SK-N-SH treated with all-trans-retinoic acid at 6 μM for 48 hours (cell line): Measurements from ENCODE around the gene CHST10.

ENCODE experiments used
- ATAC-seq: fragments of 200-7000 bp; cut with Tn5 transposase; 3 replicates; pipeline ENCODE4 v1.9.1; 2020; ENCODE audit warnings: mild to moderate bottlenecking, moderate library complexity
- ARNTL ChIP-seq: fragments of 450-650 bp; formaldehyde crosslinking; IDR thresholded peaks from 2 replicates; pipeline ENCODE4 v1.5.0; 2020; ENCODE audit warnings: low read depth, mild to moderate bottlenecking, moderate library complexity, borderline replicate concordance
- BACH2 ChIP-seq: fragments of 250-450 bp; sonication (Bioruptor Pico); IDR thresholded peaks from 2 replicates; pipeline ENCODE4 v1.9.0; 2021; ENCODE audit warnings: mild to moderate bottlenecking, borderline replicate concordance
- CREB5 ChIP-seq: fragments of 250-450 bp; sonication (Bioruptor Pico); IDR thresholded peaks from 2 replicates; pipeline ENCODE4 v1.5.1; 2020; ENCODE audit warnings: low read depth, mild to moderate bottlenecking, moderate library complexity
- CSDC2 ChIP-seq: fragments of 250-450 bp; sonication (Bioruptor Pico); IDR thresholded peaks from 2 replicates; pipeline ENCODE4 v1.5.0; 2020; ENCODE audit warnings: mild to moderate bottlenecking, moderate library complexity
- ESRRG ChIP-seq: fragments of 250-450 bp; sonication (Bioruptor Pico); IDR thresholded peaks from 2 replicates; pipeline ENCODE4 v1.6.1; 2021; ENCODE audit warnings: mild to moderate bottlenecking
- GLIS3 ChIP-seq: fragments of 250-450 bp; sonication (Bioruptor Pico); IDR thresholded peaks from 2 replicates; pipeline ENCODE4 v1.5.0; 2020; ENCODE audit warnings: mild to moderate bottlenecking, moderate library complexity
- ISL1 ChIP-seq: fragments of 250-450 bp; sonication (Bioruptor Pico); IDR thresholded peaks from 2 replicates; pipeline ENCODE4 v2.1.2; 2022; ENCODE audit warnings: mild to moderate bottlenecking, moderate library complexity
- OSR1 ChIP-seq: fragments of 250-450 bp; sonication (Bioruptor Pico); IDR thresholded peaks from 2 replicates; pipeline ENCODE4 v1.8.0; 2022; ENCODE audit warnings: moderate library complexity, mild to moderate bottlenecking, inconsistent platforms
- PATZ1 ChIP-seq: fragments of 250-450 bp; sonication (Bioruptor Pico); IDR thresholded peaks from 2 replicates; pipeline ENCODE4 v1.8.0; 2020; ENCODE audit warnings: mild to moderate bottlenecking, moderate library complexity, borderline replicate concordance
- PPARA ChIP-seq: fragments of 250-450 bp; sonication (Bioruptor Pico); IDR thresholded peaks from 2 replicates; pipeline ENCODE4 v1.5.0; 2020; ENCODE audit warnings: mild to moderate bottlenecking, borderline replicate concordance
- RARB ChIP-seq: fragments of 250-450 bp; sonication (Bioruptor Pico); IDR thresholded peaks from 2 replicates; pipeline ENCODE4 v1.8.0; 2021; ENCODE audit warnings: mild to moderate bottlenecking, moderate library complexity
- TOX ChIP-seq: fragments of 250-450 bp; sonication (Bioruptor Pico); IDR thresholded peaks from 2 replicates; pipeline ENCODE4 v1.8.0; 2021; ENCODE audit warnings: mild to moderate bottlenecking, moderate library complexity, borderline replicate concordance
- ZC3H10 ChIP-seq: fragments of 250-450 bp; sonication (Bioruptor Pico); IDR thresholded peaks from 2 replicates; pipeline ENCODE4 v1.5.1; 2021; ENCODE audit warnings: mild to moderate bottlenecking, moderate library complexity
- ZFP3 ChIP-seq: fragments of 250-450 bp; sonication (Bioruptor Pico); IDR thresholded peaks from 2 replicates; pipeline ENCODE4 v1.5.0; 2020; ENCODE audit warnings: mild to moderate bottlenecking, moderate library complexity
- ZFP30 ChIP-seq: fragments of 450-650 bp; formaldehyde crosslinking; IDR thresholded peaks from 2 replicates; pipeline ENCODE4 v1.5.0; 2022; ENCODE audit warnings: mild to moderate bottlenecking, moderate library complexity
- ZNF565 ChIP-seq: fragments of 450-650 bp; formaldehyde crosslinking; conservative IDR thresholded peaks from 2 replicates; pipeline ENCODE4 v1.5.0; 2020; ENCODE audit warnings: low read depth, mild to moderate bottlenecking, moderate library complexity
- ZNF8 ChIP-seq: fragments of 450-650 bp; formaldehyde crosslinking; IDR thresholded peaks from 2 replicates; pipeline ENCODE4 v1.5.0; 2020; ENCODE audit warnings: mild to moderate bottlenecking, moderate library complexity
- TF ChIP-seq, protein P1 (sequence below): fragments of 250-450 bp; sonication (Bioruptor Pico); IDR thresholded peaks from 2 replicates; pipeline ENCODE4 v1.5.0; 2020; ENCODE audit warnings: mild to moderate bottlenecking, moderate library complexity
- TF ChIP-seq, protein P2 (sequence below): fragments of 250-450 bp; sonication (Bioruptor Pico); IDR thresholded peaks from 2 replicates; pipeline ENCODE4 v1.5.1; 2021; ENCODE audit warnings: mild to moderate bottlenecking, moderate library complexity
- TF ChIP-seq, protein P3 (sequence below): fragments of 250-450 bp; sonication (Bioruptor Pico); IDR thresholded peaks from 2 replicates; pipeline ENCODE4 v1.8.0; 2021; ENCODE audit warnings: low read depth, mild to moderate bottlenecking, moderate library complexity, borderline replicate concordance

CHST10 gene

GRCh38 chr2:100407563-100407962 is 9.9 kb downstream of the CHST10 start:
- no peak for ATAC-seq
- TF ChIP-seq, protein P1, sequence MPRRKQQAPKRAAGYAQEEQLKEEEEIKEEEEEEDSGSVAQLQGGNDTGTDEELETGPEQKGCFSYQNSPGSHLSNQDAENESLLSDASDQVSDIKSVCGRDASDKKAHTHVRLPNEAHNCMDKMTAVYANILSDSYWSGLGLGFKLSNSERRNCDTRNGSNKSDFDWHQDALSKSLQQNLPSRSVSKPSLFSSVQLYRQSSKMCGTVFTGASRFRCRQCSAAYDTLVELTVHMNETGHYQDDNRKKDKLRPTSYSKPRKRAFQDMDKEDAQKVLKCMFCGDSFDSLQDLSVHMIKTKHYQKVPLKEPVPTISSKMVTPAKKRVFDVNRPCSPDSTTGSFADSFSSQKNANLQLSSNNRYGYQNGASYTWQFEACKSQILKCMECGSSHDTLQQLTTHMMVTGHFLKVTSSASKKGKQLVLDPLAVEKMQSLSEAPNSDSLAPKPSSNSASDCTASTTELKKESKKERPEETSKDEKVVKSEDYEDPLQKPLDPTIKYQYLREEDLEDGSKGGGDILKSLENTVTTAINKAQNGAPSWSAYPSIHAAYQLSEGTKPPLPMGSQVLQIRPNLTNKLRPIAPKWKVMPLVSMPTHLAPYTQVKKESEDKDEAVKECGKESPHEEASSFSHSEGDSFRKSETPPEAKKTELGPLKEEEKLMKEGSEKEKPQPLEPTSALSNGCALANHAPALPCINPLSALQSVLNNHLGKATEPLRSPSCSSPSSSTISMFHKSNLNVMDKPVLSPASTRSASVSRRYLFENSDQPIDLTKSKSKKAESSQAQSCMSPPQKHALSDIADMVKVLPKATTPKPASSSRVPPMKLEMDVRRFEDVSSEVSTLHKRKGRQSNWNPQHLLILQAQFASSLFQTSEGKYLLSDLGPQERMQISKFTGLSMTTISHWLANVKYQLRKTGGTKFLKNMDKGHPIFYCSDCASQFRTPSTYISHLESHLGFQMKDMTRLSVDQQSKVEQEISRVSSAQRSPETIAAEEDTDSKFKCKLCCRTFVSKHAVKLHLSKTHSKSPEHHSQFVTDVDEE (CRISPR knock-in tag) = no peak
- TF ChIP-seq OSR1 (CRISPR knock-in tag) (no peak), ZFP3 (CRISPR knock-in tag) (no peak), PATZ1 (CRISPR knock-in tag) (no peak), CSDC2 (CRISPR knock-in tag) (no peak), ESRRG (CRISPR knock-in tag) (no peak), ZFP30 (CRISPR knock-in tag) (no peak), ZNF8 (no peak), GLIS3 (CRISPR knock-in tag) (no peak), PPARA (CRISPR knock-in tag) (no peak), RARB (CRISPR knock-in tag) (no peak), CREB5 (CRISPR knock-in tag) (no peak), ISL1 (CRISPR knock-in tag) (no peak), BACH2 (no peak)
- TF ChIP-seq, protein P2, sequence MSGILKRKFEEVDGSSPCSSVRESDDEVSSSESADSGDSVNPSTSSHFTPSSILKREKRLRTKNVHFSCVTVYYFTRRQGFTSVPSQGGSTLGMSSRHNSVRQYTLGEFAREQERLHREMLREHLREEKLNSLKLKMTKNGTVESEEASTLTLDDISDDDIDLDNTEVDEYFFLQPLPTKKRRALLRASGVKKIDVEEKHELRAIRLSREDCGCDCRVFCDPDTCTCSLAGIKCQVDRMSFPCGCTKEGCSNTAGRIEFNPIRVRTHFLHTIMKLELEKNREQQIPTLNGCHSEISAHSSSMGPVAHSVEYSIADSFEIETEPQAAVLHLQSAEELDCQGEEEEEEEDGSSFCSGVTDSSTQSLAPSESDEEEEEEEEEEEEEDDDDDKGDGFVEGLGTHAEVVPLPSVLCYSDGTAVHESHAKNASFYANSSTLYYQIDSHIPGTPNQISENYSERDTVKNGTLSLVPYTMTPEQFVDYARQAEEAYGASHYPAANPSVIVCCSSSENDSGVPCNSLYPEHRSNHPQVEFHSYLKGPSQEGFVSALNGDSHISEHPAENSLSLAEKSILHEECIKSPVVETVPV (CRISPR knock-in tag) = no peak

DNA sequence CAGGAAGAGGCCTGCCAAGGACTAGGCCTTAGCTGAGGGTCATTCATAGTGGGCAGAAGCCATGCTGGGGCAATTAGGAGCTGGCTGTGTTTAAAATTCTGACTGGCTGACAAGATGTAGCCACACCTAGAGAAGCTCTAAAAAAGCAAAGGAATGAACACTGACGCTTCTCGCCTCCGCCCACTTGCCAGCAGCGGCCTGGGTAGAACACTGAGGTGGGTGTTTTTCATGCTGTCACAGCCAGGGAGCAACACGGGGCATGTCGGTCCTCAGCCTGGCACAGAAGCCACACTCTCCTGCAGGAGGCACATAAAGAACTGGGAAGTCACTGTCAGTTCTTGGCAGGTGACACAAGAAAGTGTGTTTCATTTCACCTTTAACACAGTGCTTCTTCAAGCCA is 10.4 kb downstream of the CHST10 start:
- TF ChIP-seq, protein P1 (CRISPR knock-in tag) = no peak
- TF ChIP-seq, protein P3, sequence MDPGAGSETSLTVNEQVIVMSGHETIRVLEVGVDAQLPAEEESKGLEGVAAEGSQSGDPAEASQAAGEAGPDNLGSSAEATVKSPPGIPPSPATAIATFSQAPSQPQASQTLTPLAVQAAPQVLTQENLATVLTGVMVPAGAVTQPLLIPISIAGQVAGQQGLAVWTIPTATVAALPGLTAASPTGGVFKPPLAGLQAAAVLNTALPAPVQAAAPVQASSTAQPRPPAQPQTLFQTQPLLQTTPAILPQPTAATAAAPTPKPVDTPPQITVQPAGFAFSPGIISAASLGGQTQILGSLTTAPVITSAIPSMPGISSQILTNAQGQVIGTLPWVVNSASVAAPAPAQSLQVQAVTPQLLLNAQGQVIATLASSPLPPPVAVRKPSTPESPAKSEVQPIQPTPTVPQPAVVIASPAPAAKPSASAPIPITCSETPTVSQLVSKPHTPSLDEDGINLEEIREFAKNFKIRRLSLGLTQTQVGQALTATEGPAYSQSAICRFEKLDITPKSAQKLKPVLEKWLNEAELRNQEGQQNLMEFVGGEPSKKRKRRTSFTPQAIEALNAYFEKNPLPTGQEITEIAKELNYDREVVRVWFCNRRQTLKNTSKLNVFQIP (CRISPR knock-in tag) = no peak
- TF ChIP-seq, protein P2 (CRISPR knock-in tag) = no peak
- TF ChIP-seq TOX (CRISPR knock-in tag) (no peak), ARNTL (no peak), ZNF565 (CRISPR knock-in tag) (no peak), ZFP30 (CRISPR knock-in tag) (no peak), PATZ1 (CRISPR knock-in tag) (no peak), ISL1 (CRISPR knock-in tag) (no peak), BACH2 (no peak), ZFP3 (CRISPR knock-in tag) (no peak), CREB5 (CRISPR knock-in tag) (no peak), ESRRG (CRISPR knock-in tag) (no peak), ZC3H10 (CRISPR knock-in tag) (no peak)

More for the DNA sequence above, 10.4 kb downstream of the CHST10 start:
- ATAC-seq = no peak
